LoVo (cell line): ENCODE results near the gene WNK2.
"Not testable (repeated sequence)": the region's sequence is repeated elsewhere in the genome, so short reads cannot be mapped to it uniquely, and the experiment has no call there.

Source experiments
- DNase-seq: peaks from one replicate; pipeline ENCODE4 v3.0.0-alpha.2; 2016; ENCODE audit warnings: low spot score

The WNK2 gene

GRCh38 chr9:93308158-93308602, 124.2 kb downstream of the WNK2 start:
- DNase-seq: no peak

DNA sequence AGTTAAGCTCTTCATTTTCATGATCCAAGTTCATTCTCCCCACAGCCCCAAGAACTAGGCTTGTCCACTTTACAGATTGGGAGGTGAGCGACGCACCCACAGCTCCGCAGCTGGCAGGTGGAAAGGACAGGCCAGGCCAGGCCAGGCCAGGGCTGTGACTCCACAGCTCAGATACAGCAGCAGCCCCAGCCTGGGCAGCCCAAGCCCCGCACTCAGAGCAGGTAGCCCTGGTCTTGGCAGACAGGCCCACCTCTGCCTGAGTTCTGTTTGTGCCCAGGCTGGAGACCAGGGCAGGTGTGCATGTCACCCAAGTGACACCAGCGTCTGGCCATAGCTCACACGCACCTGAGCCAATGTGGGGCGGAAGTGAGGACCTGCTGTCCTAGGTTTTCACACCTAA, 124.7 kb downstream of the WNK2 start:
- no peak for DNase-seq

DNA sequence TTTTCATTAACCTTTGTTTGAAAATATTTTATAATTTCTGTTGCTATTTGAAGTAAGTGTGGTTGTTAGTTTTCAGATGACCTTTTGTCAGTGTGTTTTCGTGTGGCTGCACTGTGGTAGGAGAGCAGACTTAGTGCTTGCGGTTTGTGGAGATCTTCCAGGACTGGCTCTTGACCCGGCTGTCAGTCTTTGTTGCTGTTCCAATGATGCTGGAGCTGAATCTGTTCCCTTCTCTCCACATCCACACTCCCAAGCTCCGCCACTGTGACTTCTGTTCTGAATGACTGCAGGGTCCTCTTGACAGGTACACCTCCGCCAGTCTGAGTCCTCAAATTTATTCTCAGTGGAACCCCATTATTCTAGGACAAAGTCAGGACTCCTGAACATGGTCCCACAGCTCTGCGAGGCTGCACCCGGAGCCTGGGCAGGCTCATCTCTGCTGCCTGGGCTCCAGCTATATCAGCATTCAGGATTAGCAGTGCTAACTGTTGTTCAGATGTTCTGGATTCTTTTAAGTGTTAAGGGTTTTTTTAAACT, 126.0 kb downstream of the WNK2 start:
- no peak for DNase-seq

GRCh38 chr9:93315118-93315517, 131.2 kb downstream of the WNK2 start:
- no peak for DNase-seq

GRCh38 chr9:93315960-93316359, 132.0 kb downstream of the WNK2 start:
- no peak for DNase-seq

GRCh38 chr9:93316726-93317494, 133.0 kb downstream of the WNK2 start:
- no peak for DNase-seq

DNA sequence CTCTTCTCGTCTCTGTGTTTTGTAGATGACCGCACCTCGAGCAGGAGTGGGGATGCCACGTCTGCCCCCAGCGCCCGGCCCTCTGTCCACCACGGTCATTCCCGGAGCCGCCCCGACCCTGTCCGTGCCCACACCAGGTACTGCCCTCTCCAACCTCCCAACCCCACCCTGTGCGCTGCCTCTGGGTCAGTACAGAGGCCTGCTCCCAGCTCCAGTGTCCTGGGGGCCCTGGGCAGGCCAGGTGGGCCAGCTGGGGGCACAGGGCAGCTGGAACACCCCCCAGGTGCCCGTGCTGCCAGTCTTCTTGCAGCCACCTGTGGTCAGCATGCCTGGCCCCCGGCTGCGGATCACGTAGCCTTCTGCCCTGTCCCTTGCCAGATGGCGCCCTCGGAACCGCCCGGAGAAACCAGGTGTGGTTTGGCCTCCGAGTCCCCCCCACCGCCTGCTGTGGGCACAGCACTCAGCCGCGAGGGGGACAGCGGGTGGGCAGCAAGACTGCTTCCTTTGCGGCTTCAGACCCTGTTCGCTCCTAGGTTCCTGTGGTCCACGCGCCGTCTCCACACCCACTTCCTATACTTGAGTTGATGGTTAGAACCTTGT, 133.7 kb downstream of the WNK2 start:
- DNase-seq: no peak

- DNase-seq: no peak
These were observed 134.5 kb downstream of the WNK2 start for GRCh38 chr9:93318480-93318879.

DNA sequence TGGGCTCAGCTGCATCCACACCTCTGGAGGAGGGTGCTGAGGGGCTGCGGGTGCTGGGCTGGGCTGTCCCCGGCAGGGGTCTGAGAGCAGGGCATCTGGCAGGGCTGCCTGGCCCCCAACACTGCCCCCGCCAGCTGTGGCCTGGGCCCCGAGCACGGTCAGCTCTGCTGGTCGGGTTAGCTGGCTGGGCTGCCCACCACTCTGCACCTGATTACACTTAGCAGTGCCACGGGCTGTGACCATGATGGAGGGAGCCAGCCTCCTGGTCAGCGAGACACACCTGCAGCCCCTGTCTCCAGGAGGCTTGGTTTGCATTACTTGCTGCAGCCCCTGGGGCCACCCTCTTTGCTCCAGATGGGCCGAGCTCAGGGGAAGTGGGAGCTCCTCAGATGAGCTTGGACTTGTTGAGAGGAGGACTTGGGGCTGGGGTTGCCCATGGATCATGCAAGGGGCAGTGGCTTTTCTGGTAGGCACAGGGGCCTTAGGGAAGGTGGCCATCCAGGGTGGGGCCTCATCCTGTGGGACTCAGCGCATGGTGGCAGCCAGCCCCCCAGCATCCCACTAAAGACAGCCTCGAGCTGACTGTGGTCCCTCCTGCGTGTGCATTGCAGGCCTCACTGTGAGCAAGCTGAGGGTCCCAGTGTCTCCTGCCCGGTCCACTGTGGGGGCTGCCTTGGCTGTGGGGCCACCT, 135.5 kb downstream of the WNK2 start:
- DNase-seq: no peak

- no peak for DNase-seq
These were observed 136.1 kb downstream of the WNK2 start for GRCh38 chr9:93319992-93320500.

- DNase-seq: no peak
These were observed 136.8 kb downstream of the WNK2 start for GRCh38 chr9:93320591-93321219.

DNA sequence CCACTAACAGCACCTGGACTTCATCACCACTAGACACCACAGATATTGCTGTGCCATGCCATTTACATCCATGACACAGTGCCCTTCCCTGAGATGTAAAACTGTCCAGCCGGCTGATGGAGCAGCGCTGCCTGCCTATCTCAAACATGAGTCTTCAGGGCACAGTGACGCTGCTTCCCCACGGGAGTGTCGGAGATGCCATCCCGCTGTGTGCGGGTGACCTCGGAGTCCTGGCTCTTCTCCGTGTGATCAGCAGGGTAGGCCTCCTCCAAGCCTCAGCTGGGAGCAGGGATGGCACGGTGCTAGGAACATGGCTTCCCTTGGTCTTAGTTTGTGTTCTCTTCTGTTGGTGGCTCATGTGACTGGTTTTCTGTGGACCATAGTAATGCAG, 137.3 kb downstream of the WNK2 start:
- DNase-seq: no peak

DNA sequence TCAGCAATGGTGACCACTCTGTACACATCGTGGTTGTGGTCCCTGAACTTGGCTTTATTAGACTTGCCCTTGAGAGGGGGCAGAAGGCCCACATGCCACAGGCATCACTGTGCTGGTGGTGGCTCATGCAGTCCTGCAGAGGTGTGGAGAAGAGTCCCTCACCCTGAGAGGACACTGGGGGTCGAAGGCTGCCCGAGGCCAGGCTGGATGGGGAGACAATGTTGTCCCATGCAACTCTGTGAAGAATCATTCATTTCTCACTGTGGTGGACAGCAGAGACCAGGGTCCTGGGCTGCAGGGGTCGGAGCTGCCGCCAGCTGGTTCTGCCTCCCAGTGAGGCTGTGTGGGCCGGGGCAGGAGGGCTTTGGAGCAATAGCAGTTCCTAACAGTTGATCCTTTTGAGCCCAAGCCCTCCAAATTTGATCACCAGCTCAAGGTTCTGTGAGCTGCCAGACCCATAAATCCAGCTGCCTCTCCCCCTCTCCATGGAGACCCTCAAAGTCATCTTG, 139.6 kb downstream of the WNK2 start:
- not testable (repeated sequence) for DNase-seq

GRCh38 chr9:93324191-93324834, 140.4 kb downstream of the WNK2 start:
- no peak for DNase-seq

DNA sequence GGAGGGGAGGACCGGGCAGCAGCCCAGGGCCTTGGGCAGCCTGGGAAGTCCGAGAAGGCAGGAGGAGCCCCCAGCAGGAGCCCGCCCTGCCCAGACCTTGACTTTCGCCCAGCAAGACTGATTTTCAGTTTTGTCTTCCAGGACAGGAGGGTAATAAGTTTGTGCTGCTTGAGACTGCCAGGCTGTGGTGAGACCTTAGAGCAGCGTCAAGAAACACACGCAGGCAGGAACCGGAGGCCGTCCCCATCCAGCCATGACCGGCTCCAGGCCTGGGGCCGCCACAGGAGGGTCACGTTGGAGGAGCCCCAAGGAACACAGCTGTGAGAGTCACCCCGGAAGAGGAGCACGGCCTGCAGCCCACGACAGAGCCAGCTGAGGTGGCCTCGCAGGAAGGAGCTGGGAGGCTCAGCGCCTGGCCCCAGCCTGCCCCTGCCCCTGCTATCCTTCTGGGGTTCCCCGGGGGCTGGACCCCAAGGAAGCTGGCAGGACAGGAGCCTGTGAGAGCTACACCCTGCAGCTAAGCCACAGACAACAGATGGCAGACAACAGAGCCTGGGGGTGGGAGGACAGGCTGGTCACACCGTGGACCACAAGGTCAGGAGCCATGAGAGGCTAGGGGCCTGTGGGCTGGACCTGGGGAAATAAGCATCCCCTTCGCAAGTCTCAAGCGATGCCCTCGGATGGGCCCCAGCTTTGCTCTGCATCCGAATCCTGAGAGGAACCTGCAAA, 141.5 kb downstream of the WNK2 start:
- no peak for DNase-seq

DNA sequence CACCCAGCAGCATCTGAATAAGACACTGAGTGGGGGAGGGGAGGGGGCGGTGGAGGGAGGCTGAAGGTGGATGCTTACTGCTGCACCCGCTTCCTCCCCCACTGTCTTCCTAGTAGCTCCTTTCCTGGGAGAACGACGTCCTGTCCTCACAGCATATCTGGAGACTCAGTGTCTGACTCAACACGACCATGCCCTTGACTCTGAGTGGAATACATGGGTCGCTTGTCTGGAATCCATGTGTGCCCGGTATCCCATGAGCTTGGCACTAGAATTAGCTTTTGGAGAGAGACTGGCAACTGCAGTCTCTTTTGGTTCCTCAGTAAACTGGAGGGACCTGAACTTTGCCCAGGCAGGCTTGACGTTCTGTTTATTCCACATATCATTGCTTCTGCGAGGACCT, 142.1 kb downstream of the WNK2 start:
- no peak for DNase-seq

DNA sequence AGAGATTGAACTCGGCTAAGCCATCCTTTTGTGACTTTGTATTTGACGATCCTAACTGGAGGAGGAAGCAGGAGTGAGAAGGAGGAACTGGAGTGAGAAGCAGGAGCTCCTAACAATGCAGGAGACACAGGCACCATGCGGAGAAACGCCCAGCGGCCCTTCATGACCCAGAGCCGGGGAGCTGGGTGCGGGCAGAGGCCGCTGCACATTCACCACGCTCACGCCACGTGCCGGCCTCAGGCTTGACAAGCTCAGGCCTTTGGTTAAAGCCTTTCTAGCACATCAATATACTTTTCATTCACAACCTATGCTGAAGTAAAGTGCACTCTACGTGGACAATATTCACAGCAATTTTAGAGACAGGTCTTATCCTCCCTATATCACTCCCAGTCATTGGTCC, 142.7 kb downstream of the WNK2 start:
- DNase-seq: no peak

GRCh38 chr9:93329629-93330280, 145.8 kb downstream of the WNK2 start:
- DNase-seq: peak; percentile 40

DNA sequence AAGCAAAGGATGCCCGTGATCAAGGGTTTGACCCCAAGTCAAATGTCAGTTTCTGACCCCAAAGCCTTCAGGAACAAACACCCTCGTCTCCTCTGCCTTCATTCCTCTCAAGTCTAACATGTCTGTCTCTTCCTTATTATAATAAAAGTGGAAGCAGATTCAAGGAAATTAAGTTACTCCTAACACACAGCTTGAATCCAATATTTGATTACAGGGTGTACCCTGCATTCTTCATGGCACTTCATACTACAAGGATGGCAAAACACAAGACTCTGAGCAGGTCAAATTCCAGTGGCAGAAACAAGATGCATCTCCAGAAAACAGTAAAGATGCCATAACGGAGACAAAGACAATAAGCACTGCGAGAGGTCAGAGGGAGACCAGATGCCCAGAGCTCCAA, 148.4 kb downstream of the WNK2 start:
- DNase-seq: no peak

DNA sequence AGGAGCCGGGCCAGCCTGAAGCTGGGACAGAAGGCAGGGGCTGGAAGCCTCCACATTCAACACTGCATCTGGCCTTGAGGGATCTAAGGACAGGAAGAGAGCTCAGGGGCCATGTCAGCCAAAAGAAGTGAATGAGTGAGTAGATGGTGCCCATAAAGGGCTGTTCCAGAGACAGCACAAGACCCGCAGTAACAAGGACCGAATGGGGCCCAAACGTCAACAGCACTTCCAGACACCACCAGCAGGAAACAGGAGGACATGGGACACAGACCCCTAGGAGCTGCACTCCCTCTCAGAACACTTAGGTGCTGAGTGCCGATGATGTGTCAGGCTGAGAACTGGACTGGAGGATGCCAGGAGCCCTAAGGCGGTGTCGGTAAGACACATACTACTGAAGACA, 152.8 kb downstream of the WNK2 start:
- no peak for DNase-seq
